Liver (tissue), 9 donors: ENCODE results near the gene PFN1. TPM values are rescaled to one million over a fixed set of nuclear protein-coding genes. Genes with fewer than 3 reads are reported as not detected.

Experiments used
- DNase-seq: peaks from one replicate; pipeline ENCODE4 v3.0.0-alpha.2; 2017; ENCODE audit warnings: low spot score
- H3K27ac ChIP-seq, 2 donors: one replicate each; pipeline ENCODE4 v1.7.0; 2013; ENCODE audit warnings: inconsistent platforms in 2 of 2, low read length in 2 of 2, control low read depth in 1 of 2, low read depth in 1 of 2, mild to moderate bottlenecking in 1 of 2
- H3K27me3 ChIP-seq, 4 donors: one replicate each; pipeline versions ENCODE4 v1.6.1 to v1.7.0; 2013; ENCODE audit warnings: low read length in 3 of 4, inconsistent platforms in 1 of 4, mild to moderate bottlenecking in 1 of 4, moderate library complexity in 1 of 4; ENCODE audit not compliant: control insufficient read depth in 4 of 4, insufficient read depth in 4 of 4
- H3K36me3 ChIP-seq, 4 donors: one replicate each; pipeline versions ENCODE4 v1.6.1 to v1.7.0; 2013; ENCODE audit warnings: low read length in 3 of 4, mild to moderate bottlenecking in 3 of 4, low read depth in 1 of 4, moderate library complexity in 1 of 4; ENCODE audit not compliant: control insufficient read depth in 4 of 4, insufficient read depth in 3 of 4
- H3K4me1 ChIP-seq, 4 donors: one replicate each; pipeline versions ENCODE4 v1.6.1 to v1.7.0; 2013; ENCODE audit warnings: low read length in 3 of 4, mild to moderate bottlenecking in 3 of 4, moderate library complexity in 1 of 4; ENCODE audit not compliant: control insufficient read depth in 4 of 4, insufficient read depth in 4 of 4
- H3K4me3 ChIP-seq, 3 donors: one replicate each; pipeline versions ENCODE4 v1.6.1 to v1.7.0; 2013; ENCODE audit warnings: low read length in 3 of 3, control low read depth in 1 of 3, low read depth in 1 of 3, mild to moderate bottlenecking in 1 of 3
- H3K9ac ChIP-seq, 2 donors: one replicate each; pipeline ENCODE4 v1.7.0; 2013; ENCODE audit warnings: low read length in 2 of 2, mild to moderate bottlenecking in 2 of 2, moderate library complexity in 2 of 2, control low read depth in 1 of 2, low read depth in 1 of 2
- H3K9me3 ChIP-seq, 4 donors: one replicate each; pipeline versions ENCODE4 v1.6.1 to v1.7.0; 2013; ENCODE audit warnings: low read length in 3 of 4; ENCODE audit not compliant: control insufficient read depth in 4 of 4
- CTCF ChIP-seq: fragments of 150-350 bp; IDR thresholded peaks from 2 replicates; pipeline ENCODE4 v1.5.1; 2017; ENCODE audit warnings: improper control_type of control experiment, low read depth, low read length; ENCODE audit not compliant: missing input control
- EGR1 ChIP-seq, 2 donors: IDR thresholded peaks; 2 replicates each; pipeline ENCODE4 v1.6.1; 2016 to 2018; ENCODE audit warnings: antibody characterized with exemption in 2 of 2, low read depth in 2 of 2
- FOXA1 ChIP-seq: IDR thresholded peaks from 2 replicates; pipeline ENCODE4 v1.6.1; 2016; ENCODE audit warnings: antibody characterized with exemption
- FOXA2 ChIP-seq: IDR thresholded peaks from 2 replicates; pipeline ENCODE4 v1.6.1; 2016; ENCODE audit warnings: antibody characterized with exemption
- GABPA ChIP-seq, 2 donors: IDR thresholded peaks in 1 of 2; conservative IDR thresholded peaks in 1 of 2; 2 replicates each; pipeline ENCODE4 v1.6.1; 2016; ENCODE audit warnings: antibody characterized with exemption in 2 of 2, mild to moderate bottlenecking in 1 of 2, moderate library complexity in 1 of 2
- HNF4A ChIP-seq, 2 donors: conservative IDR thresholded peaks; 2 replicates each; pipeline ENCODE4 v1.6.1; 2016; ENCODE audit warnings: antibody characterized with exemption in 2 of 2, mild to moderate bottlenecking in 2 of 2
- HNF4G ChIP-seq: IDR thresholded peaks from 2 replicates; pipeline ENCODE4 v1.6.1; 2016; ENCODE audit warnings: antibody characterized with exemption
- JUND ChIP-seq, 2 donors: IDR thresholded peaks; 2 replicates each; pipeline ENCODE4 v1.6.1; 2016; ENCODE audit warnings: antibody characterized with exemption in 2 of 2
- NR2F2 ChIP-seq: IDR thresholded peaks from 2 replicates; pipeline ENCODE4 v1.6.1; 2016; ENCODE audit warnings: antibody characterized with exemption
- RAD21 ChIP-seq, 2 donors: IDR thresholded peaks; 2 replicates each; pipeline ENCODE4 v1.6.1; 2016; ENCODE audit warnings: antibody characterized with exemption in 2 of 2, mild to moderate bottlenecking in 2 of 2
- RXRA ChIP-seq, 2 donors: IDR thresholded peaks; 2 replicates each; pipeline ENCODE4 v1.6.1; 2017 to 2018; ENCODE audit warnings: antibody characterized with exemption in 2 of 2, mild to moderate bottlenecking in 1 of 2
- SP1 ChIP-seq: IDR thresholded peaks from 2 replicates; pipeline ENCODE4 v1.6.1; 2018; ENCODE audit warnings: antibody characterized with exemption, mild to moderate bottlenecking
- TAF1 ChIP-seq: conservative IDR thresholded peaks from 2 replicates; pipeline ENCODE4 v1.6.1; 2016; ENCODE audit warnings: antibody characterized with exemption, mild to moderate bottlenecking
- YY1 ChIP-seq: IDR thresholded peaks from 2 replicates; pipeline ENCODE4 v1.6.1; 2016; ENCODE audit warnings: antibody characterized with exemption, mild to moderate bottlenecking
- ZBTB33 ChIP-seq: IDR thresholded peaks from 2 replicates; pipeline ENCODE4 v1.6.1; 2016; ENCODE audit warnings: antibody characterized with exemption
- WGBS: extraction: QIAGEN DNeasy Blood & Tissue Kit; methylation state at CpG from one replicate; pipeline ENCODE4 v1.1.7; 2013; 5-methylcytosine and 5-hydroxymethylcytosine counted together
- polyA plus RNA-seq, 2 donors: library from polyadenylated mRNA; stranded (reverse) in 1 of 2; unstranded in 1 of 2; fragments of 200-250 nt in 1 of 2; fragments of >200 nt in 1 of 2; fragmentation: Nextera tagmentation in 1 of 2; extraction: Ambion mirVana in 1 of 2; gene quantifications; one replicate each; pipeline versions ENCODE4 v1.2.1 to v1.2.3, GENCODE V29; 2013 to 2015
- total RNA-seq, 2 donors: library from RNA; depleted of rRNA; stranded (reverse); fragments of >200 nt; gene quantifications; one replicate each; pipeline ENCODE4 v1.2.3, GENCODE V29; 2014
- TF ChIP-seq, protein P1 (sequence below): IDR thresholded peaks from 2 replicates; pipeline ENCODE4 v1.6.1; 2016; ENCODE audit warnings: antibody characterized with exemption
- TF ChIP-seq, protein P2 (sequence below): IDR thresholded peaks from 2 replicates; pipeline ENCODE4 v1.6.1; 2016; ENCODE audit warnings: antibody characterized with exemption
- TF ChIP-seq, protein P3 (sequence below): IDR thresholded peaks from 2 replicates; pipeline ENCODE4 v1.6.1; 2016; ENCODE audit warnings: antibody characterized with exemption, mild to moderate bottlenecking
- donor health status: healthy.
- donor health status: healthy.
- donor health status: healthy.
- donor health status: healthy.
- donor health status: healthy.

The PFN1 gene
- total and polyA plus RNA-seq, 4 donors = 150 to 672 (median 580) TPM

- H3K4me3 ChIP-seq = peak within 1 kb of the TSS; percentile 74 to 98 (median 97)
- peak; percentile 97 for DNase-seq
- H3K36me3 ChIP-seq = peaks cover 0 to 5% (median 3%) of the 10 kb centered on the region in 4 donors
- TF ChIP-seq ZBTB33 = peak; percentile 10
- TF ChIP-seq, protein P1, sequence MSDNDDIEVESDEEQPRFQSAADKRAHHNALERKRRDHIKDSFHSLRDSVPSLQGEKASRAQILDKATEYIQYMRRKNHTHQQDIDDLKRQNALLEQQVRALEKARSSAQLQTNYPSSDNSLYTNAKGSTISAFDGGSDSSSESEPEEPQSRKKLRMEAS = peak; percentile 19
- TF ChIP-seq GABPA (IDR thresholded peaks at IDR 0.05 in 1 of 2, conservative IDR thresholded peaks at IDR 0.05 in 1 of 2) = peak in 1 of 2 donors; percentile 56
- TF ChIP-seq FOXA2 = no peak
- peak; percentile 68 to 85 for TF ChIP-seq RXRA (IDR thresholded peaks at IDR 0.05)
- TF ChIP-seq TAF1 = peak; percentile 17
- TF ChIP-seq RAD21 (IDR thresholded peaks at IDR 0.05) = peak; percentile 62 to 72
- peak; percentile 18 for TF ChIP-seq HNF4G
- no peak for TF ChIP-seq NR2F2
- peak; percentile 26 to 50 for TF ChIP-seq JUND (IDR thresholded peaks at IDR 0.05)
- peak; percentile 99 for TF ChIP-seq YY1
- TF ChIP-seq EGR1 (IDR thresholded peaks at IDR 0.05; ENCODE audit: low read depth in 2 of 2) = peak; percentile 95 to 97
- no peak for TF ChIP-seq CTCF
- TF ChIP-seq HNF4A (conservative IDR thresholded peaks at IDR 0.05) = peak; percentile 26 to 46
- TF ChIP-seq FOXA1 = no peak
- peak; percentile 74 for TF ChIP-seq SP1
- TF ChIP-seq, protein P2, sequence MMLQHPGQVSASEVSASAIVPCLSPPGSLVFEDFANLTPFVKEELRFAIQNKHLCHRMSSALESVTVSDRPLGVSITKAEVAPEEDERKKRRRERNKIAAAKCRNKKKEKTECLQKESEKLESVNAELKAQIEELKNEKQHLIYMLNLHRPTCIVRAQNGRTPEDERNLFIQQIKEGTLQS = no peak
- TF ChIP-seq, protein P3, sequence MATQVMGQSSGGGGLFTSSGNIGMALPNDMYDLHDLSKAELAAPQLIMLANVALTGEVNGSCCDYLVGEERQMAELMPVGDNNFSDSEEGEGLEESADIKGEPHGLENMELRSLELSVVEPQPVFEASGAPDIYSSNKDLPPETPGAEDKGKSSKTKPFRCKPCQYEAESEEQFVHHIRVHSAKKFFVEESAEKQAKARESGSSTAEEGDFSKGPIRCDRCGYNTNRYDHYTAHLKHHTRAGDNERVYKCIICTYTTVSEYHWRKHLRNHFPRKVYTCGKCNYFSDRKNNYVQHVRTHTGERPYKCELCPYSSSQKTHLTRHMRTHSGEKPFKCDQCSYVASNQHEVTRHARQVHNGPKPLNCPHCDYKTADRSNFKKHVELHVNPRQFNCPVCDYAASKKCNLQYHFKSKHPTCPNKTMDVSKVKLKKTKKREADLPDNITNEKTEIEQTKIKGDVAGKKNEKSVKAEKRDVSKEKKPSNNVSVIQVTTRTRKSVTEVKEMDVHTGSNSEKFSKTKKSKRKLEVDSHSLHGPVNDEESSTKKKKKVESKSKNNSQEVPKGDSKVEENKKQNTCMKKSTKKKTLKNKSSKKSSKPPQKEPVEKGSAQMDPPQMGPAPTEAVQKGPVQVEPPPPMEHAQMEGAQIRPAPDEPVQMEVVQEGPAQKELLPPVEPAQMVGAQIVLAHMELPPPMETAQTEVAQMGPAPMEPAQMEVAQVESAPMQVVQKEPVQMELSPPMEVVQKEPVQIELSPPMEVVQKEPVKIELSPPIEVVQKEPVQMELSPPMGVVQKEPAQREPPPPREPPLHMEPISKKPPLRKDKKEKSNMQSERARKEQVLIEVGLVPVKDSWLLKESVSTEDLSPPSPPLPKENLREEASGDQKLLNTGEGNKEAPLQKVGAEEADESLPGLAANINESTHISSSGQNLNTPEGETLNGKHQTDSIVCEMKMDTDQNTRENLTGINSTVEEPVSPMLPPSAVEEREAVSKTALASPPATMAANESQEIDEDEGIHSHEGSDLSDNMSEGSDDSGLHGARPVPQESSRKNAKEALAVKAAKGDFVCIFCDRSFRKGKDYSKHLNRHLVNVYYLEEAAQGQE = peak; percentile 57
- H3K4me1 ChIP-seq = peaks cover 7 to 49% (median 31%) of the 10 kb centered on the region in 4 donors
- no peaks in the 10 kb centered on the region for H3K9me3 ChIP-seq
- WGBS = under 1% methylated on average over 66 of the region's 66 CpGs
- H3K27ac ChIP-seq = peak within 1 kb of the TSS; percentile 97 to 99
- no peaks in the 10 kb centered on the region for H3K27me3 ChIP-seq
- peak within 1 kb of the TSS; percentile 84 to 92 for H3K9ac ChIP-seq
Observed at GRCh38 chr17:4967539-4968485, 19.5 kb upstream of the PFN1 start, which contains the start of gene SPAG7. Gene SPAG7 (minus strand): TSS chr17:4967817. CDS start chr17:4967804, 13 bp downstream.
